ENCODE results near the gene HDAC8. TPM values are rescaled to one million over a fixed set of nuclear protein-coding genes. Genes with fewer than 3 reads are reported as not detected.

HDAC8 gene
- total RNA-seq, 6 experiments from 2014 or later = 14.4 to 20.7 (median 17.8) TPM

- Mint-ChIP-seq H3K9me3 (no peaks in the 10 kb centered on the region), H3K27me3 (ENCODE audit: insufficient read depth) (no peaks in the 10 kb centered on the region), H3K36me3 (ENCODE audit: low read depth) (peaks cover 4% of the 10 kb centered on the region; the same call in 1 of the 2 replicates), H3K4me3 (no peak overlapping the region), H3K27ac (no peak overlapping the region; the same call in 1 of the 2 replicates), H3K4me1 (ENCODE audit: low read depth) (0 out of 2 replicates have a peak, but pooled peaks cover 6% of the 10 kb centered on the region)
- TF ChIP-seq CTCF (IDR thresholded peaks at IDR 0.05) = no peak
- DNase-seq = no peak
Observed at GRCh38 chrX:72479324-72480274, 93.0 kb downstream of the HDAC8 start.

- Mint-ChIP-seq H3K36me3 (ENCODE audit: low read depth) (peaks cover 4% of the 10 kb centered on the region; the same call in 1 of the 2 replicates), H3K27ac (no peak overlapping the region; the same call in 1 of the 2 replicates)
Observed at GRCh38 chrX:72478853-72479252, 93.8 kb downstream of the HDAC8 start.

GRCh38 chrX:72478351-72478750, 94.3 kb downstream of the HDAC8 start:
- Mint-ChIP-seq H3K9me3 (no peaks in the 10 kb centered on the region), H3K36me3 (ENCODE audit: low read depth) (peaks cover 3% of the 10 kb centered on the region; the same call in 1 of the 2 replicates), H3K27ac (no peak overlapping the region), H3K4me1 (ENCODE audit: low read depth) (0 out of 2 replicates have a peak, but pooled peaks cover 6% of the 10 kb centered on the region), H3K4me3 (no peak overlapping the region), H3K27me3 (ENCODE audit: insufficient read depth) (no peaks in the 10 kb centered on the region)
- no peak for DNase-seq
- TF ChIP-seq CTCF (IDR thresholded peaks at IDR 0.05) = no peak

More at GRCh38 chrX:72478853-72479252, 93.8 kb downstream of the HDAC8 start:
- no peak for TF ChIP-seq CTCF (IDR thresholded peaks at IDR 0.05)
- DNase-seq = no peak
- H3K4me3 Mint-ChIP-seq = no peak overlapping the region
- H3K4me1 Mint-ChIP-seq (ENCODE audit: low read depth) = 0 out of 2 replicates have a peak, but pooled peaks cover 6% of the 10 kb centered on the region
- no peaks in the 10 kb centered on the region for H3K27me3 Mint-ChIP-seq (ENCODE audit: insufficient read depth)
- H3K9me3 Mint-ChIP-seq = no peaks in the 10 kb centered on the region

- Mint-ChIP-seq H3K36me3 (ENCODE audit: low read depth) (no peaks in the 10 kb centered on the region), H3K27me3 (ENCODE audit: insufficient read depth) (no peaks in the 10 kb centered on the region), H3K4me3 (no peak overlapping the region), H3K27ac (no peak overlapping the region), H3K4me1 (ENCODE audit: low read depth) (0 out of 2 replicates have a peak, but pooled peaks cover 6% of the 10 kb centered on the region), H3K9me3 (no peaks in the 10 kb centered on the region)
- TF ChIP-seq CTCF (IDR thresholded peaks at IDR 0.05) = no peak
- DNase-seq = no peak
Observed at GRCh38 chrX:72477781-72478181, 94.9 kb downstream of the HDAC8 start.

- H3K4me1 Mint-ChIP-seq (ENCODE audit: low read depth) = 0 out of 2 replicates have a peak, but pooled peaks cover 6% of the 10 kb centered on the region
- no peaks in the 10 kb centered on the region for H3K27me3 Mint-ChIP-seq (ENCODE audit: insufficient read depth)
- DNase-seq = no peak
- no peak overlapping the region for H3K27ac Mint-ChIP-seq
- H3K36me3 Mint-ChIP-seq (ENCODE audit: low read depth) = no peaks in the 10 kb centered on the region
- TF ChIP-seq CTCF (IDR thresholded peaks at IDR 0.05) = no peak
- H3K9me3 Mint-ChIP-seq = no peaks in the 10 kb centered on the region
- no peak overlapping the region for H3K4me3 Mint-ChIP-seq
Observed at GRCh38 chrX:72477376-72477775, 95.3 kb downstream of the HDAC8 start.
